ENCODE results near the gene GRIN3B. TPM values are rescaled to one million over a fixed set of nuclear protein-coding genes. Genes with fewer than 3 reads are reported as not detected.

GRIN3B gene, protein sequence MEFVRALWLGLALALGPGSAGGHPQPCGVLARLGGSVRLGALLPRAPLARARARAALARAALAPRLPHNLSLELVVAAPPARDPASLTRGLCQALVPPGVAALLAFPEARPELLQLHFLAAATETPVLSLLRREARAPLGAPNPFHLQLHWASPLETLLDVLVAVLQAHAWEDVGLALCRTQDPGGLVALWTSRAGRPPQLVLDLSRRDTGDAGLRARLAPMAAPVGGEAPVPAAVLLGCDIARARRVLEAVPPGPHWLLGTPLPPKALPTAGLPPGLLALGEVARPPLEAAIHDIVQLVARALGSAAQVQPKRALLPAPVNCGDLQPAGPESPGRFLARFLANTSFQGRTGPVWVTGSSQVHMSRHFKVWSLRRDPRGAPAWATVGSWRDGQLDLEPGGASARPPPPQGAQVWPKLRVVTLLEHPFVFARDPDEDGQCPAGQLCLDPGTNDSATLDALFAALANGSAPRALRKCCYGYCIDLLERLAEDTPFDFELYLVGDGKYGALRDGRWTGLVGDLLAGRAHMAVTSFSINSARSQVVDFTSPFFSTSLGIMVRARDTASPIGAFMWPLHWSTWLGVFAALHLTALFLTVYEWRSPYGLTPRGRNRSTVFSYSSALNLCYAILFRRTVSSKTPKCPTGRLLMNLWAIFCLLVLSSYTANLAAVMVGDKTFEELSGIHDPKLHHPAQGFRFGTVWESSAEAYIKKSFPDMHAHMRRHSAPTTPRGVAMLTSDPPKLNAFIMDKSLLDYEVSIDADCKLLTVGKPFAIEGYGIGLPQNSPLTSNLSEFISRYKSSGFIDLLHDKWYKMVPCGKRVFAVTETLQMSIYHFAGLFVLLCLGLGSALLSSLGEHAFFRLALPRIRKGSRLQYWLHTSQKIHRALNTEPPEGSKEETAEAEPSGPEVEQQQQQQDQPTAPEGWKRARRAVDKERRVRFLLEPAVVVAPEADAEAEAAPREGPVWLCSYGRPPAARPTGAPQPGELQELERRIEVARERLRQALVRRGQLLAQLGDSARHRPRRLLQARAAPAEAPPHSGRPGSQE
- total RNA-seq: 0.44 TPM
- polyA plus RNA-seq (ENCODE audit: insufficient read depth, low read depth, low replicate concordance): 0.15 TPM
- long read RNA-seq, donor 1, partial matches to known transcripts: 24 of 36 reads
- long read RNA-seq, donor 1, other reads (novel, unspliced or antisense): 12 of 36 reads
- long read RNA-seq, donor 2, partial matches to known transcripts: 19 of 30 reads
- long read RNA-seq, donor 2, other reads (novel, unspliced or antisense): 11 of 30 reads
- long read RNA-seq, donor 3, partial matches to known transcripts: 17 of 28 reads
- long read RNA-seq, donor 3, other reads (novel, unspliced or antisense): 11 of 28 reads
- long read RNA-seq, donor 4, partial matches to known transcripts: 53 of 53 reads
- long read RNA-seq, donor 4, other reads (novel, unspliced or antisense): 0 of 53 reads
- long read RNA-seq, donor 5: 0 reads
- long read RNA-seq, donor 6: 0 reads
- long read RNA-seq, donor 7, partial matches to known transcripts: 0 of 2 reads
- long read RNA-seq, donor 7, other reads (novel, unspliced or antisense): 2 of 2 reads
- long read RNA-seq, donor 8: 0 reads
- long read RNA-seq, donor 9: 0 reads
- long read RNA-seq, donor 10: 0 reads

DNA sequence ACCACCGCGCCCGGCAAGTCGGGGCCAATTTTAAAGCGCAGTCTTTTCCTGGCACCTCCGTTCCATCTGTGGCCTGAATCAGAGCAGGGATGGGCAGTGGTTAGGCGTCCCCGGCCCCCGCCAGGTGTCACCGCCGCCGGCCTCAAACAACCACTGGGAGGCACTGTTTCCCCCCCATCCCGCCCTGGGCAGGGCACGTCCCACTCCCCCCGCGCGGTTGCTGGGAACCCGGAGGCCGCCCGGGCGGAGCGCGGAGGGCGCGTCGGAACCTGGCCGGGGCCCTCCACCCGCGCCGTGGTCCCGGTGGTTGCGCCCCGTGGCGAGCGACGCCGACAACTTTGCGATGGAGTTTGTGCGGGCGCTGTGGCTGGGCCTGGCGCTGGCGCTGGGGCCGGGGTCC lies at the start of gene GRIN3B:
GRIN3B (plus strand) TSS at position 325 of the 400 bp plus-strand sequence; CDS start at position 344, 19 bp downstream.
- peak; percentile 74 to 86 (median 81) for DNase-seq
- intact Hi-C loops (cut with DNase I): no loop called here
- H3K27me3 ChIP-seq (ENCODE audit: control insufficient read depth, insufficient read depth, low read length): peaks cover 17% of the 10 kb centered on the region
- no peak within 1 kb of the TSS for H3K9ac ChIP-seq (ENCODE audit: low read length in 3 of 3)
- FAIRE-seq: no peak
- H3K4me1 ChIP-seq (ENCODE audit: control insufficient read depth in 2 of 3, insufficient read depth in 2 of 3, low read depth in 1 of 3, low read length in 3 of 3): peaks cover 0 to 12% (median 8%) of the 10 kb centered on the region in 3 donors
- H3K9me3 ChIP-seq (ENCODE audit: control insufficient read depth in 2 of 3, insufficient read depth in 1 of 3, low read length in 3 of 3): no peaks in the 10 kb centered on the region
- TF ChIP-seq, protein P1, sequence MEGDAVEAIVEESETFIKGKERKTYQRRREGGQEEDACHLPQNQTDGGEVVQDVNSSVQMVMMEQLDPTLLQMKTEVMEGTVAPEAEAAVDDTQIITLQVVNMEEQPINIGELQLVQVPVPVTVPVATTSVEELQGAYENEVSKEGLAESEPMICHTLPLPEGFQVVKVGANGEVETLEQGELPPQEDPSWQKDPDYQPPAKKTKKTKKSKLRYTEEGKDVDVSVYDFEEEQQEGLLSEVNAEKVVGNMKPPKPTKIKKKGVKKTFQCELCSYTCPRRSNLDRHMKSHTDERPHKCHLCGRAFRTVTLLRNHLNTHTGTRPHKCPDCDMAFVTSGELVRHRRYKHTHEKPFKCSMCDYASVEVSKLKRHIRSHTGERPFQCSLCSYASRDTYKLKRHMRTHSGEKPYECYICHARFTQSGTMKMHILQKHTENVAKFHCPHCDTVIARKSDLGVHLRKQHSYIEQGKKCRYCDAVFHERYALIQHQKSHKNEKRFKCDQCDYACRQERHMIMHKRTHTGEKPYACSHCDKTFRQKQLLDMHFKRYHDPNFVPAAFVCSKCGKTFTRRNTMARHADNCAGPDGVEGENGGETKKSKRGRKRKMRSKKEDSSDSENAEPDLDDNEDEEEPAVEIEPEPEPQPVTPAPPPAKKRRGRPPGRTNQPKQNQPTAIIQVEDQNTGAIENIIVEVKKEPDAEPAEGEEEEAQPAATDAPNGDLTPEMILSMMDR (IDR thresholded peaks at IDR 0.05; ENCODE audit: borderline replicate concordance, extremely low read depth, insufficient read depth): peak; percentile 17
- no peak within 1 kb of the TSS for H3K27ac ChIP-seq (ENCODE audit: low read depth in 2 of 2, low read length in 2 of 2)
- no peaks in the 10 kb centered on the region for H3K36me3 ChIP-seq (ENCODE audit: control insufficient read depth in 2 of 3, insufficient read depth in 3 of 3, low read length in 3 of 3)
- H3K4me3 ChIP-seq (ENCODE audit: low read length in 3 of 3): no peak within 1 kb of the TSS

DNA sequence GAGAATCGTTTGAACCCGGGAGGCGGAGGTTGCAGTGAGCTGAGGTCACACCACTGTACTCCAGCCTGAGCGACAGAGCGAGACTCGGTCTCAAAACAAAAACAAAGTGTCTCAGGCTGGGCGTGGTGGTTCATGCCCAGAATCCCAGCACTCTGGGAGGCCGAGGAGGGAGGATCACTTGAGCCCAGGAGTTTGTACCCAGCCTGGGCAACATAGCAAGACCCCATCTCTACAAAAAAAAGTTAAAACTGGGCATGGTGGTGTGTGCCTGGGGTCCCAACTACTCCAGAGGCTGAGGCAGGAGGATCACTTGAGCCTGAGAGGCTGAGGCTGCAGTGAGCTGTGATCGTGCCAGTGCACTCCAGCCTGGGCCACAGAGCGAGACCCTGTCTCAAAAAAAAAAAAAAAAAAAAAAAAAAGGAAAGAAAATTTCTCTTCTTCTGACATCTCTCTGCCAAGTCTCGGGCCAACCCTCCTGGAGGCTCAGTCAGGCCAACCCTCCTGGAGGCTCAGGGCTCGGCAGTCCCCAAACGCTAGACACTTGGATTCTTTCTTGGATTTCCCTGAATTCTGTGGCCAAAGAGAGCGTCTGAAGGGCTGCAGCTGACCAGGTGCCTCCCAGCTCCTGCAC lies 48.1 kb upstream of the GRIN3B start:
- FAIRE-seq (no peak), DNase-seq (no peak)
- H3K4me3 ChIP-seq (ENCODE audit: low read length in 3 of 3): no peak overlapping the region
- TF ChIP-seq, protein P1 (IDR thresholded peaks at IDR 0.05; ENCODE audit: borderline replicate concordance, extremely low read depth, insufficient read depth): no peak
- H3K4me1 ChIP-seq (ENCODE audit: control insufficient read depth in 2 of 3, insufficient read depth in 2 of 3, low read depth in 1 of 3, low read length in 3 of 3): peaks cover 0 to 38% (median 12%) of the 10 kb centered on the region in 3 donors
- intact Hi-C loops (cut with DNase I): no loop called here
- H3K27ac ChIP-seq (ENCODE audit: low read depth in 2 of 2, low read length in 2 of 2): peak overlapping the region; percentile 74 to 75
- peak overlapping the region in 1 of 3 donors; percentile 69 for H3K9ac ChIP-seq (ENCODE audit: low read length in 3 of 3)
- no peaks in the 10 kb centered on the region for H3K9me3 ChIP-seq (ENCODE audit: control insufficient read depth in 2 of 3, insufficient read depth in 1 of 3, low read length in 3 of 3)
- H3K36me3 ChIP-seq (ENCODE audit: control insufficient read depth in 2 of 3, insufficient read depth in 3 of 3, low read length in 3 of 3): no peaks in the 10 kb centered on the region
- no peaks in the 10 kb centered on the region for H3K27me3 ChIP-seq (ENCODE audit: control insufficient read depth, insufficient read depth, low read length)
